LNCaP clone FGC (cell line): ENCODE data around the gene UBR4.

Experiments
- DNase-seq: peaks from one replicate; pipeline ENCODE4 v3.0.0-alpha.2; 2011; ENCODE audit warnings: low read depth
- H3K4me3 ChIP-seq: 2 replicates; pipeline ENCODE4 v1.5.1; 2011; ENCODE audit warnings: mild to moderate bottlenecking, low read depth, low read length, control low read depth
- TF ChIP-seq, protein P1 (sequence below): IDR thresholded peaks from 2 replicates; pipeline ENCODE4 v1.5.1; 2012; ENCODE audit warnings: mild to moderate bottlenecking; ENCODE audit not compliant: control insufficient read depth, insufficient read depth; ENCODE audit errors: extremely low read depth

Gene UBR4

DNA sequence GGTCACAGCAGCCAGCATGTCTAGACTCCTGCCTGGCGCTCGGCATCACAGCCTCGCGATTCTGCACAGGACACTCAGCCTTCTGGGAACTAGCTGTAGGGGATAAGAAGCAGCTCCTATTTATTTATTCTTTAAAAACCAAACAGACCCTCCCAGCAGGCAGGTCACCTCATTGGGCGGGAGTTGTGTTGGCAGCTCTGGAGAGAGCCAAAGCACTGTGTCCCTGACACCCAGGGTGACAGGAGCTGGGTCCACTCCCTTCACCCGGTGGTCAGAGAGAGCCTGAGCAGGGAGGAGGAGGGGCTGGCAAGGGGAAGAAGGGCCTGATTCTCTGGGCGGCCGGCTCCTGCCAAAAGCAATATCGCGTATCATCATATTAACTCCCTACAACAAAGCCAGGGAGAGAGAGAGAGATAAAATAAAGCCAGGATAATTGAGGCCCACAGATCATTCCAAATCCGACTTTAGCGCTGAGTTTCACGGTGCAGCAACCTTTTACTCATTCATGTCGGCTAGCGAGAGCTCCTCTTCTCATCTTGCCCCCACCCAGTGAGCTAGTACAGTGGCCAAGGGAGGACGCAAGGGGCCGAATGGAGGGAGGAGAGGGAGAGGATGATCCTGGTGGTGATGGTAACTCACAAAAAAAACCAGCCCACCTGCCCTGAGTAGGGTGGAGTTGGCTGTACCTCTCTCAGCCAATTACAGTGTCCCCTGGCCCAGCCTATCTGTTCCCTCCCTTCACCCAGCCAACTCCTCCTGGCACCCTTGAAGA lies 173.8 kb downstream of the UBR4 start:
- DNase-seq = no peak
- no peak overlapping the region for H3K4me3 ChIP-seq
- TF ChIP-seq, protein P1, sequence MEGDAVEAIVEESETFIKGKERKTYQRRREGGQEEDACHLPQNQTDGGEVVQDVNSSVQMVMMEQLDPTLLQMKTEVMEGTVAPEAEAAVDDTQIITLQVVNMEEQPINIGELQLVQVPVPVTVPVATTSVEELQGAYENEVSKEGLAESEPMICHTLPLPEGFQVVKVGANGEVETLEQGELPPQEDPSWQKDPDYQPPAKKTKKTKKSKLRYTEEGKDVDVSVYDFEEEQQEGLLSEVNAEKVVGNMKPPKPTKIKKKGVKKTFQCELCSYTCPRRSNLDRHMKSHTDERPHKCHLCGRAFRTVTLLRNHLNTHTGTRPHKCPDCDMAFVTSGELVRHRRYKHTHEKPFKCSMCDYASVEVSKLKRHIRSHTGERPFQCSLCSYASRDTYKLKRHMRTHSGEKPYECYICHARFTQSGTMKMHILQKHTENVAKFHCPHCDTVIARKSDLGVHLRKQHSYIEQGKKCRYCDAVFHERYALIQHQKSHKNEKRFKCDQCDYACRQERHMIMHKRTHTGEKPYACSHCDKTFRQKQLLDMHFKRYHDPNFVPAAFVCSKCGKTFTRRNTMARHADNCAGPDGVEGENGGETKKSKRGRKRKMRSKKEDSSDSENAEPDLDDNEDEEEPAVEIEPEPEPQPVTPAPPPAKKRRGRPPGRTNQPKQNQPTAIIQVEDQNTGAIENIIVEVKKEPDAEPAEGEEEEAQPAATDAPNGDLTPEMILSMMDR = no peak

DNA sequence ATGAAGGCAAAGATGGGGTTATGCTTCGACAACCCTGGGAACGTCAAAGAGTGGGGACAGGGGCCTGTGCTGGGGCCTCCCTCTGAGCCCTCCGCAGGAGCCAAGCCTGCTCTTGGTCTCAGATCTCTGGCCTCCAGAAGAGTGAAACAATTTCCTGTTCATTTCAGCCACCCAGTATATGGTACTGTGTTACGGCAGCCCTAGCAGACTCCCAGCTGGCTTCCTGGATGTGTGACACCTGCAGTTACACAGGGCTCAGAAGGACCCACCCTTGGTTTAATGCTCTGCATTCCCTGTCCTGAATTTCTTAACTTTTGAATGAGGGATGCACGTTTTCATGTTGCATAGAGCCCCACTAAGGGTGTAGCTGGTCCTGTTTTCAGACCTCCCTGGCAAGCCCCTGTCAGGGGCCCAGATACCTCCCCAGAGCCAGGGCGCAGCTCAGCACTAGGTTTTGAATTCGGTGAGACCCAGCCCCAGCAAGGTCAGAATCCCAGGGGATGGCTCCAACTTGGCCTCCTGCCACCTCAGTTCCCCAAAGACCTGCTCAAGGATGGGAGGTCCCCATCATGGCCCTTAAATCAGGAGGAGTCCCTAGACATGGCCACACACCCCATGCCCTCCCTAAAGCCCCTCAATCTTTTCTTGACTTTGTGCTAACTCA lies 174.6 kb downstream of the UBR4 start:
- H3K4me3 ChIP-seq = no peak overlapping the region
- DNase-seq = no peak
- TF ChIP-seq, protein P1 = no peak

DNA sequence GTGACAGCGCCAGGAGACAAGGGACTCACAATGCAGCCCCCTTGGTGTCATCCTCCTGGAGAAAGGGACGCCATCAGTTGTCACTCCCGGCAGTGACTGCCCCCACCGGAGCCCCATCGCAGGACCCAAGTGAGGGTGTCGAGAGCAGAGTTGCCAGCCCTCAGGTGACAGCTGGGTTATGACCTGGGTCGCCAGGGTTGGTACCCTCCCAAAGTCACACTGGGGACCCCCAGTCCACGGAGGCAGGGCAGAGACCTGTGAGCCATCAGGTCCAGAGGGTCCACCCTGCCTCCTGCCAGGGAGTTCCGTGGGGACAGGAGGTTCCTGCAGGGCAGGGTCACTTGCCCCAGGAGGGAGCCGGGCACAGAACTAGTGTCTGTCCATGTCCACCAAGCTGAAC lies 175.3 kb downstream of the UBR4 start:
- no peak for DNase-seq
- TF ChIP-seq, protein P1 = no peak
- H3K4me3 ChIP-seq = no peak overlapping the region

DNA sequence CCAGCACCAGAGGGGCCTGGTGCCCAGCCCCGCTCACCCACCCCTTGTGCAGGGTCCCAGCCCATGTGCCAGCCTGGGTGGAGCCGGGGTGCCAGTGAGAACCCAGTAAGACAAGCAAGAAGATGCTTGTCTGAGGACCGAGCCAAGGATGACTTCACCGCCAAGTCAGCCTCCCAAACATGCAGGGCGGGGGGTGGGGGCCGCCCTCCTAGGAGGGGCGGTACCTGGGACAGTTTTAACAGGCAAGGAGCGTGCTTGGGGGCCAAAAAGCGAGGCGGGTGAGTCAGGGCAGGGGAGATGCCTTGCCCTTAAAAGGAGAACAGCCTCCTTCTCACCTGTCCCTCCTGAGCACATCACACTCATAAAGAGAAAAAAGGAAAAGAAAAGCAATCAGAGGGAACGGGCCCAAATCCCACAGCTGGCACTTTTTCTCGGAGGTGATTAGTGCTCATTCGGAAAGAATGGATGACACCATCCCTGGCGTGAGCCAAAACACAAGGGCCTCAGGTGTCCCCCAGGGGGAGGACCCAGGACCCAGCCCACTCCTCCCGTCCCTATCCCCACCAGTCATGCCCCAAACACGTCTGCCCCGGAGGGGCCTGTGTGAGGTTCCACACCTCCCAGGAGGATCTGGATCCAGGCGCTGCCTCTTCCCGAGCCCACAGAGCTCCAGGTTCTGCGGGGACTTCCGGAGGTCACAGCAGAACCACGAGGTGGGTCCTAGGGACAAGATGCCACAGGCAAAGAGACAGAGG lies 176.0 kb downstream of the UBR4 start:
- DNase-seq = no peak
- TF ChIP-seq, protein P1 = no peak
- no peak overlapping the region for H3K4me3 ChIP-seq

DNA sequence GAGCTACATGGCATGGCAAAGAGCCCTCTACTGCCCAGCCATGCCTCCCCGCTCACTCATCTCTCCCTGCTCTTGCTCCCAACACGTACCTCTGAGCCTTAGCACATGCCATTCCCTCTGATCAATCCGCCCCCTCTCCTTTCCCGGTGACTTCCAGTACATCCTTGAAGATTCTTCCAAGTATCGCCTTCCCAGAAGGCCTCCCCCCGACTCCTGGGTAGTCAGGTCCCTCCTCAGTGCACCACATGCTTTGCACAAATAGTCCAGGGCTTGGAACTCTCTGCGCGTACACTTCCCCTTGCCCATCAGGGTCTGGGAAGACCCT lies 176.6 kb downstream of the UBR4 start:
- no peak overlapping the region for H3K4me3 ChIP-seq
- DNase-seq = no peak
- TF ChIP-seq, protein P1 = no peak

DNA sequence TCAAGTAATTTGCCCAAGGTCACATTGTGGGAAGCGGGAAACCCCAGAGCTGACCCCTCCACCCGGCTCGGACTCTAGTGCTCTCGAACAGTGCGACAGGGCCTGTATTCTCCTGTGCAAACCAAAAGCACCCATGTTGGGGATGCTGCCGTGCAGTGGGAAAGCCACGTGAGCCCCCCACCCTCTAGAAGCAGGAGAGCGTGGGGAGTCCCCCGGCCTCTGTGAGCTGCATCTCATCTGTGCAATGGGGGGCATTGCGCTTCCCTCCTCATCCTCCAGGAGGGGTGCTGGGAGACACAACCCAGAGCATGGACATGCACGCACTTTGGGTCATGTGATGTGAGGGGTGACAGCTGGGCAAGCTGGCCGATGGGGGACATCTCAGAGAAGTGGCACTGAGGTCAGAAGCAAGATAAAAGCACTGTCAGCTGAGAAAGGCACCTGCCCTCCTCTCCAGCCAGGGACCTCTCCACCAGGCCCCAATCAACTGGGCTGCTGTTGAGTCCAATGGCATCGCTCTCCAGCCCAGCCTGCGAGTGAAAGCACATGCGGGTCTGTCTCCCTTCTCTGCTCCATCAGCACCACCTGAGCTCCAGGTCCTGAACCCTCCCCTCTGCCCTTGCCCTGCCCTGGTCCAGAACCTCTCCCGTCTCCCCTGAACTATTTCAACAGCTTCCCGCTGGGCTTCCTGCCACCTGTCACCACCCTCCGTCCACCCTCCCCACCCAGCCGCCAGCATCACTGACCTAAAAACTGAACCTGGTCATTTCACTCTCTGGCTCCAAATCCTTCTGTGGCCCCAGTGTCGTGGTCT lies 177.2 kb downstream of the UBR4 start:
- no peak overlapping the region for H3K4me3 ChIP-seq
- no peak for DNase-seq
- TF ChIP-seq, protein P1 = no peak
